Heart left ventricle (tissue), 13 donors: ENCODE measurements around the gene OAS3.

Experiments
- POLR2A ChIP-seq, 2 donors: fragments of 450-650 bp; IDR thresholded peaks; one replicate each; pipeline ENCODE4 v1.6.1; 2017; ENCODE audit warnings: antibody characterized with exemption in 2 of 2, mild to moderate bottlenecking in 2 of 2, moderate library complexity in 2 of 2
- TF ChIP-seq, protein P1 (sequence below), 12 donors: fragments of 200-600 bp; sonication (generic) in 4 of 12; IDR thresholded peaks; one replicate each; pipeline versions ENCODE4 v1.5.0 to v1.8.0; 2018 to 2022; ENCODE audit warnings: antibody characterized with exemption in 12 of 12, mild to moderate bottlenecking in 5 of 12
- donor health status: ischemic (EF 13 %, LVEDD 7.1; RV severe dilation, severe dysfunction).
- donor health status: DM: no; HTN: yes; CAD: no.
- donor health status: DM: no; HTN: no; CAD: no.
- donor health status: ischemic (EF 25% LVEDD 6.9; RV normal size, moderate dysfunction).
- donor health status: ischemic (EF 25% LVEDD 5.7; RV mildly dilated, moderate dysfunction).
- donor health status: ischemic (EF 35%, LVEDD 5.7; RV mildly dilated, moderate dysfunction).
- donor health status: nonischemic (EF 11% LVEDD 7.7; RV severe dilation, severe dysfunction).
- donor health status: DM: yes; HTN: yes; CAD: no.
- donor health status: PGD.
- donor health status: ischemic (EF 29% LVEDD 5.4; RV normal size, mild dysfunction).
- donor health status: nonischemic (EF 23%, LVEDD 6.1; RV moderate dilation, normal function).

DNA sequence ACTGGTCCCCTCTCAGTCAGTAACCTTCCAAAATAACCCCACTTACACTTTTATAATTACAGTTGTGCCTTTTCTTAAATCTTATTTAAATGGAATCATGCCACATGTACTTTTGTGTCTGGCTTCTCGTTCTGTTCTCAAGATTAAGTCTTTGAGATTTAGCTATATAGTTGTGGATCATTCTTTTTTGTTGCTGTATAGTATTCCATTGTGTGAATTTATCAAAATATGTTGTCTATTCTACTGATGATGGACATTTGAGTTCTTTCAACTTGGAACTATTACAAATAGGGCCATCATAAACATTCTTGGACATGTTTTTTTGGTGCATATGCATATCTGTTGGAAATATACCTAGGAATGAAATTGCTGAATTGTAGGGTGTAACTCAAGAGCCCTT lies 9.0 kb downstream of the OAS3 start:
- TF ChIP-seq, protein P1, sequence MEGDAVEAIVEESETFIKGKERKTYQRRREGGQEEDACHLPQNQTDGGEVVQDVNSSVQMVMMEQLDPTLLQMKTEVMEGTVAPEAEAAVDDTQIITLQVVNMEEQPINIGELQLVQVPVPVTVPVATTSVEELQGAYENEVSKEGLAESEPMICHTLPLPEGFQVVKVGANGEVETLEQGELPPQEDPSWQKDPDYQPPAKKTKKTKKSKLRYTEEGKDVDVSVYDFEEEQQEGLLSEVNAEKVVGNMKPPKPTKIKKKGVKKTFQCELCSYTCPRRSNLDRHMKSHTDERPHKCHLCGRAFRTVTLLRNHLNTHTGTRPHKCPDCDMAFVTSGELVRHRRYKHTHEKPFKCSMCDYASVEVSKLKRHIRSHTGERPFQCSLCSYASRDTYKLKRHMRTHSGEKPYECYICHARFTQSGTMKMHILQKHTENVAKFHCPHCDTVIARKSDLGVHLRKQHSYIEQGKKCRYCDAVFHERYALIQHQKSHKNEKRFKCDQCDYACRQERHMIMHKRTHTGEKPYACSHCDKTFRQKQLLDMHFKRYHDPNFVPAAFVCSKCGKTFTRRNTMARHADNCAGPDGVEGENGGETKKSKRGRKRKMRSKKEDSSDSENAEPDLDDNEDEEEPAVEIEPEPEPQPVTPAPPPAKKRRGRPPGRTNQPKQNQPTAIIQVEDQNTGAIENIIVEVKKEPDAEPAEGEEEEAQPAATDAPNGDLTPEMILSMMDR (IDR thresholded peaks at IDR 0.05), result no peak
- no peak for TF ChIP-seq POLR2A (IDR thresholded peaks at IDR 0.05)
